Measurements from ENCODE around the gene MRC2. TPM values are rescaled to one million over a fixed set of nuclear protein-coding genes. Genes with fewer than 3 reads are reported as not detected.

Gene MRC2
- total and polyA plus RNA-seq, 2 of the 13 experiments (the other 11 are each of a cell fraction or from before 2014, with no cell fraction given): not detected

DNA sequence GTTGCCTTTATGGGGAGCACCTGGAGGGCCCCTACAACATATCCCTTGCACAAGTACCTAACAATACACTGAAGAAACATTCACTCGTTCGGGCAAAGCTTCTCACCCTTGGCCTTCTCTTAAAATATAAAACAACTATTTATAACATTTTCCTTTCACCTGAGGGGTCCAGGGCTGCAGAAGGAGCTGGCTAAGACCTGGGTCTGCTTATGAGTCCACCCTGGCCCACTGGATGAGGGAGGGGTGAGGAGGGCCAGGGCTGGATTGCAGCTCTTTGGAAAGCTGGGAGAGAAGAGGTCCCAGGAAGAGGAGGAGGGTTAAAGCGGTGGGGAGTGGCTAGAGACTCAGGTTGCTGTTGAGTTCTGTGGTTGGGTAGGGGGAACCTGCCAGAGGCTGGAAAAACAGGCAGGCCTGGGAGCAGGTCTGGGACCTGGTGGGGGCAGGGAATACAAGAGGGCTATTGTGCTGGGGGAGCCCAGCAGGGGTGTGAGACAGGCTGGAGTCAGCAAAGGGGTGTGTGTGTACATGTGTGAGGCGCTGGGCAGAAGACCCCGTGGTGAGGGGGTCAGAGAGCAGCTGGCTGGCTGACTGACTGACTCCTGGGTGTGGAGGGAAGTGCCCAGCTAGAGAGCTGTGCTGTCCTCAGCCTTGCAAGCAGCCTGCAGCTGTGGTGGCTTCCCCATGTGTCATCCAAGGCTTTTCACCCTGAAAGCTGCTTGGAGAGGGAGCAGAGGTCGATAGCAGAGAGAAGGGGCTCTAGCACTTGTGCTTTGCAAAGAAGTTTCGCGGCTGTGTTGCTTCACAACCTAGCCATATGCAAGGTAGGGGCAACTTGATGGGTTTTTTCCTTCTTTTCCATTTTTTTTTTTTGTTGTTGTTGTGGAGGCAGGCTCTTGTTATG, 10.2 kb upstream of the MRC2 start (continued):
- TF ChIP-seq, protein P1, sequence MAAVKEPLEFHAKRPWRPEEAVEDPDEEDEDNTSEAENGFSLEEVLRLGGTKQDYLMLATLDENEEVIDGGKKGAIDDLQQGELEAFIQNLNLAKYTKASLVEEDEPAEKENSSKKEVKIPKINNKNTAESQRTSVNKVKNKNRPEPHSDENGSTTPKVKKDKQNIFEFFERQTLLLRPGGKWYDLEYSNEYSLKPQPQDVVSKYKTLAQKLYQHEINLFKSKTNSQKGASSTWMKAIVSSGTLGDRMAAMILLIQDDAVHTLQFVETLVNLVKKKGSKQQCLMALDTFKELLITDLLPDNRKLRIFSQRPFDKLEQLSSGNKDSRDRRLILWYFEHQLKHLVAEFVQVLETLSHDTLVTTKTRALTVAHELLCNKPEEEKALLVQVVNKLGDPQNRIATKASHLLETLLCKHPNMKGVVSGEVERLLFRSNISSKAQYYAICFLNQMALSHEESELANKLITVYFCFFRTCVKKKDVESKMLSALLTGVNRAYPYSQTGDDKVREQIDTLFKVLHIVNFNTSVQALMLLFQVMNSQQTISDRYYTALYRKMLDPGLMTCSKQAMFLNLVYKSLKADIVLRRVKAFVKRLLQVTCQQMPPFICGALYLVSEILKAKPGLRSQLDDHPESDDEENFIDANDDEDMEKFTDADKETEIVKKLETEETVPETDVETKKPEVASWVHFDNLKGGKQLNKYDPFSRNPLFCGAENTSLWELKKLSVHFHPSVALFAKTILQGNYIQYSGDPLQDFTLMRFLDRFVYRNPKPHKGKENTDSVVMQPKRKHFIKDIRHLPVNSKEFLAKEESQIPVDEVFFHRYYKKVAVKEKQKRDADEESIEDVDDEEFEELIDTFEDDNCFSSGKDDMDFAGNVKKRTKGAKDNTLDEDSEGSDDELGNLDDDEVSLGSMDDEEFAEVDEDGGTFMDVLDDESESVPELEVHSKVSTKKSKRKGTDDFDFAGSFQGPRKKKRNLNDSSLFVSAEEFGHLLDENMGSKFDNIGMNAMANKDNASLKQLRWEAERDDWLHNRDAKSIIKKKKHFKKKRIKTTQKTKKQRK (IDR thresholded peaks at IDR 0.05; ENCODE audit: low read length): no peak
- TF ChIP-seq, protein P2, sequence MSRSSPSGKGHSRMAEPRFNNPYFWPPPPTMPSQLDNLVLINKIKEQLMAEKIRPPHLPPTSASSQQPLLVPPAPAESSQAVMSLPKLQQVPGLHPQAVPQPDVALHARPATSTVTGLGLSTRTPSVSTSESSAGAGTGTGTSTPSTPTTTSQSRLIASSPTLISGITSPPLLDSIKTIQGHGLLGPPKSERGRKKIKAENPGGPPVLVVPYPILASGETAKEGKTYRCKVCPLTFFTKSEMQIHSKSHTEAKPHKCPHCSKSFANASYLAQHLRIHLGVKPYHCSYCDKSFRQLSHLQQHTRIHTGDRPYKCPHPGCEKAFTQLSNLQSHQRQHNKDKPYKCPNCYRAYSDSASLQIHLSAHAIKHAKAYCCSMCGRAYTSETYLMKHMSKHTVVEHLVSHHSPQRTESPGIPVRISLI (CRISPR knock-in tag; IDR thresholded peaks at IDR 0.05; ENCODE audit: borderline replicate concordance): peak; percentile 70; the same call in 1 of the 2 replicates
- no peak for TF ChIP-seq RARG (CRISPR knock-in tag; IDR thresholded peaks at IDR 0.05; ENCODE audit: low read depth)
- TF ChIP-seq MXD4 (CRISPR knock-in tag; IDR thresholded peaks at IDR 0.05): peak; percentile 23; the same call in 1 of the 2 replicates
- TF ChIP-seq, protein P3, sequence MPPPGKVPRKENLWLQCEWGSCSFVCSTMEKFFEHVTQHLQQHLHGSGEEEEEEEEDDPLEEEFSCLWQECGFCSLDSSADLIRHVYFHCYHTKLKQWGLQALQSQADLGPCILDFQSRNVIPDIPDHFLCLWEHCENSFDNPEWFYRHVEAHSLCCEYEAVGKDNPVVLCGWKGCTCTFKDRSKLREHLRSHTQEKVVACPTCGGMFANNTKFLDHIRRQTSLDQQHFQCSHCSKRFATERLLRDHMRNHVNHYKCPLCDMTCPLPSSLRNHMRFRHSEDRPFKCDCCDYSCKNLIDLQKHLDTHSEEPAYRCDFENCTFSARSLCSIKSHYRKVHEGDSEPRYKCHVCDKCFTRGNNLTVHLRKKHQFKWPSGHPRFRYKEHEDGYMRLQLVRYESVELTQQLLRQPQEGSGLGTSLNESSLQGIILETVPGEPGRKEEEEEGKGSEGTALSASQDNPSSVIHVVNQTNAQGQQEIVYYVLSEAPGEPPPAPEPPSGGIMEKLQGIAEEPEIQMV (CRISPR knock-in tag; IDR thresholded peaks at IDR 0.05; ENCODE audit: low read depth): peak; percentile 71; the same call in 1 of the 2 replicates
- TF ChIP-seq SOX5 (CRISPR knock-in tag; IDR thresholded peaks at IDR 0.05; ENCODE audit: borderline replicate concordance): peak; percentile 74; the same call in 1 of the 2 replicates
- TF ChIP-seq, protein P4, sequence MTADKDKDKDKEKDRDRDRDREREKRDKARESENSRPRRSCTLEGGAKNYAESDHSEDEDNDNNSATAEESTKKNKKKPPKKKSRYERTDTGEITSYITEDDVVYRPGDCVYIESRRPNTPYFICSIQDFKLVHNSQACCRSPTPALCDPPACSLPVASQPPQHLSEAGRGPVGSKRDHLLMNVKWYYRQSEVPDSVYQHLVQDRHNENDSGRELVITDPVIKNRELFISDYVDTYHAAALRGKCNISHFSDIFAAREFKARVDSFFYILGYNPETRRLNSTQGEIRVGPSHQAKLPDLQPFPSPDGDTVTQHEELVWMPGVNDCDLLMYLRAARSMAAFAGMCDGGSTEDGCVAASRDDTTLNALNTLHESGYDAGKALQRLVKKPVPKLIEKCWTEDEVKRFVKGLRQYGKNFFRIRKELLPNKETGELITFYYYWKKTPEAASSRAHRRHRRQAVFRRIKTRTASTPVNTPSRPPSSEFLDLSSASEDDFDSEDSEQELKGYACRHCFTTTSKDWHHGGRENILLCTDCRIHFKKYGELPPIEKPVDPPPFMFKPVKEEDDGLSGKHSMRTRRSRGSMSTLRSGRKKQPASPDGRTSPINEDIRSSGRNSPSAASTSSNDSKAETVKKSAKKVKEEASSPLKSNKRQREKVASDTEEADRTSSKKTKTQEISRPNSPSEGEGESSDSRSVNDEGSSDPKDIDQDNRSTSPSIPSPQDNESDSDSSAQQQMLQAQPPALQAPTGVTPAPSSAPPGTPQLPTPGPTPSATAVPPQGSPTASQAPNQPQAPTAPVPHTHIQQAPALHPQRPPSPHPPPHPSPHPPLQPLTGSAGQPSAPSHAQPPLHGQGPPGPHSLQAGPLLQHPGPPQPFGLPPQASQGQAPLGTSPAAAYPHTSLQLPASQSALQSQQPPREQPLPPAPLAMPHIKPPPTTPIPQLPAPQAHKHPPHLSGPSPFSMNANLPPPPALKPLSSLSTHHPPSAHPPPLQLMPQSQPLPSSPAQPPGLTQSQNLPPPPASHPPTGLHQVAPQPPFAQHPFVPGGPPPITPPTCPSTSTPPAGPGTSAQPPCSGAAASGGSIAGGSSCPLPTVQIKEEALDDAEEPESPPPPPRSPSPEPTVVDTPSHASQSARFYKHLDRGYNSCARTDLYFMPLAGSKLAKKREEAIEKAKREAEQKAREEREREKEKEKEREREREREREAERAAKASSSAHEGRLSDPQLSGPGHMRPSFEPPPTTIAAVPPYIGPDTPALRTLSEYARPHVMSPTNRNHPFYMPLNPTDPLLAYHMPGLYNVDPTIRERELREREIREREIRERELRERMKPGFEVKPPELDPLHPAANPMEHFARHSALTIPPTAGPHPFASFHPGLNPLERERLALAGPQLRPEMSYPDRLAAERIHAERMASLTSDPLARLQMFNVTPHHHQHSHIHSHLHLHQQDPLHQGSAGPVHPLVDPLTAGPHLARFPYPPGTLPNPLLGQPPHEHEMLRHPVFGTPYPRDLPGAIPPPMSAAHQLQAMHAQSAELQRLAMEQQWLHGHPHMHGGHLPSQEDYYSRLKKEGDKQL (CRISPR knock-in tag; IDR thresholded peaks at IDR 0.05; ENCODE audit: low read depth): no peak
- TF ChIP-seq FOXC1 (CRISPR knock-in tag; IDR thresholded peaks at IDR 0.05; ENCODE audit: borderline replicate concordance): 0 out of 2 replicates have a peak, but pooled peaks have one; percentile 57
- 0 out of 2 replicates have a peak, but pooled peaks have one; percentile 27 for TF ChIP-seq ZNF616 (CRISPR knock-in tag; IDR thresholded peaks at IDR 0.05; ENCODE audit: low read depth)
- TF ChIP-seq, protein P5, sequence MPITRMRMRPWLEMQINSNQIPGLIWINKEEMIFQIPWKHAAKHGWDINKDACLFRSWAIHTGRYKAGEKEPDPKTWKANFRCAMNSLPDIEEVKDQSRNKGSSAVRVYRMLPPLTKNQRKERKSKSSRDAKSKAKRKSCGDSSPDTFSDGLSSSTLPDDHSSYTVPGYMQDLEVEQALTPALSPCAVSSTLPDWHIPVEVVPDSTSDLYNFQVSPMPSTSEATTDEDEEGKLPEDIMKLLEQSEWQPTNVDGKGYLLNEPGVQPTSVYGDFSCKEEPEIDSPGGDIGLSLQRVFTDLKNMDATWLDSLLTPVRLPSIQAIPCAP (CRISPR knock-in tag; IDR thresholded peaks at IDR 0.05; ENCODE audit: low read depth): no peak
- peak; percentile 67; the same call in 1 of the 2 replicates for TF ChIP-seq NR2F6 (IDR thresholded peaks at IDR 0.05)
- TF ChIP-seq NR2F6 (CRISPR knock-in tag; IDR thresholded peaks at IDR 0.05): peak; percentile 83
- no peak for TF ChIP-seq ZNF570 (CRISPR knock-in tag; IDR thresholded peaks at IDR 0.05; ENCODE audit: borderline replicate concordance)
- no peak for TF ChIP-seq ZNF878 (CRISPR knock-in tag; IDR thresholded peaks at IDR 0.05)

All from HepG2 (cell line).